ENCODE data around the gene NDST1. TPM values are rescaled to one million over a fixed set of nuclear protein-coding genes. Genes with fewer than 3 reads are reported as not detected.

Gene NDST1
- total and polyA plus RNA-seq, 2 donors (not counting 3 experiments of a cell fraction or from before 2014, with no cell fraction given): 38.6 to 102 TPM

- CTCF ChIA-PET: interaction anchor here (1.8 kb wide), 1 partner anchor 10 kb away, joined by 7 read pairs; no protein-coding TSS in a partner anchor
- FAIRE-seq (no peak), DNase-seq (ENCODE audit: low read depth, low spot score) (no peak)
- Histone ChIP-seq H3K9me1 (replicated peaks; ENCODE audit: control insufficient read depth, extremely low read depth, insufficient read depth, low read length) (no peaks in the 10 kb centered on the region), H3K4me3 (replicated peaks in 1 of 3; ENCODE audit: insufficient read depth in 1 of 3, low read depth in 1 of 3, low read length in 3 of 3) (no peak overlapping the region), H3K9me3 (replicated peaks; ENCODE audit: control insufficient read depth, insufficient read depth, low read length) (no peaks in the 10 kb centered on the region), H3K4me2 (ENCODE audit: insufficient read depth, low read length) (no peak overlapping the region), H3K27ac (ENCODE audit: insufficient read depth, low read depth, low read length) (no peak overlapping the region), H3K27me3 (ENCODE audit: control insufficient read depth in 2 of 2, insufficient read depth in 2 of 2, low read length in 2 of 2) (no peaks in the 10 kb centered on the region), H4K20me1 (replicated peaks; ENCODE audit: control insufficient read depth, extremely low read depth, insufficient read depth, low read length) (no peaks in the 10 kb centered on the region), H3K9ac (replicated peaks; ENCODE audit: extremely low read depth, insufficient read depth, low read length) (no peak overlapping the region), H3K79me2 (ENCODE audit: control insufficient read depth, insufficient read depth, low read length) (peaks cover 53% of the 10 kb centered on the region), H2AFZ (ENCODE audit: low read depth, low read length) (no peak overlapping the region), H3K4me1 (ENCODE audit: control insufficient read depth, extremely low read depth, insufficient read depth, low read length) (peaks cover 5% of the 10 kb centered on the region), H3K36me3 (ENCODE audit: control insufficient read depth in 2 of 2, extremely low read depth in 1 of 2, insufficient read depth in 2 of 2, low read length in 2 of 2) (peaks cover 0 to 3% of the 10 kb centered on the region in 2 experiments)
- intact Hi-C loops (cut with micrococcal nuclease) (no loop called here), dilution Hi-C loops (cut with MboI; ENCODE audit: extremely low pct_ligation_motif_present, low sequenced_read_pairs) (no loop called here)
- POLR2A ChIA-PET: no interaction called here
- BruUV-seq (replicated peaks): no TSS peak
- TF ChIP-seq EZH2 (IDR thresholded peaks at IDR 0.05; ENCODE audit: borderline replicate concordance, low read depth, low read length, severe bottlenecking): no peak
- TF ChIP-seq MAX (IDR thresholded peaks at IDR 0.05; ENCODE audit: insufficient read depth, insufficient read length): no peak
- no peak for TF ChIP-seq CTCF (IDR thresholded peaks at IDR 0.05; ENCODE audit: extremely low read depth in 1 of 2, insufficient read depth in 1 of 2, low read depth in 1 of 2, low read length in 2 of 2)
- no peak for TF ChIP-seq JUN (IDR thresholded peaks at IDR 0.05; ENCODE audit: borderline replicate concordance, insufficient read depth, insufficient read length, low read depth)
- no peak for TF ChIP-seq POLR2AphosphoS5 (IDR thresholded peaks at IDR 0.05; ENCODE audit: insufficient read depth, low read depth, low read length)
- no peak for TF ChIP-seq MYC (IDR thresholded peaks at IDR 0.05; ENCODE audit: low read depth, low read length)
- no peak for TF ChIP-seq POLR2A (IDR thresholded peaks at IDR 0.05; ENCODE audit: low read depth, low read length)
- TF ChIP-seq GATA2 (IDR thresholded peaks at IDR 0.05; ENCODE audit: insufficient read depth, insufficient read length, low read depth, low read length): no peak
- TF ChIP-seq FOS (IDR thresholded peaks at IDR 0.05; ENCODE audit: borderline replicate concordance, insufficient read depth, low read length): no peak
Measured at GRCh38 chr5:150503386-150503785, 4.5 kb upstream of the NDST1 start.

Data from endothelial cell of umbilical vein (primary cell).